HG03432 (cell line): ENCODE data around the gene CHMP5.

Source experiments
- ATAC-seq: cut with Tn5 transposase; IDR thresholded peaks from one replicate; pipeline ENCODE4 v1.9.1; 2021; ENCODE audit warnings: mild to moderate bottlenecking, moderate library complexity; ENCODE audit not compliant: unreplicated experiment

The CHMP5 gene

GRCh38 chr9:33242609-33243134 is 22.2 kb upstream of the CHMP5 start:
- no peak for ATAC-seq

- no peak for ATAC-seq
Measured at GRCh38 chr9:33244137-33244784, 20.6 kb upstream of the CHMP5 start.

DNA sequence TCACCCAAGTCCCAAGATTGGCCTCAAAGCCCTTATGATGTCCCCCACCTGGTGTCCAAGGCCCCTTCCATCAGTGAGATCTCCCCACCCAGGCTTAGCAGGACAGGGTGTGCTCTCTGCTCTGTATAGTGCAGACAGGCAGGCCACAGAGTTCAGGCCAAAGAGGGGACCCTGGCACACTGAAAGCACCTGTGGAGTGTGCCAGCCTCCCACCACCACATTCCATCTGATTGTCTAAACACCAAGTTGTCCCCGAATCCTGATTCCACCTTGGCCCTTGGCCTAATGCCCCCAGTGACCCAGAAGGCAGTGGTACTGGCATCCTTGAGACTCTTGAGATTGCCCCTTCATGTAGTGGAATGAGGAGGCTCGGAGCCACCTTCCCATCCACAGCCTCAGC is 19.5 kb upstream of the CHMP5 start:
- ATAC-seq = no peak

GRCh38 chr9:33246269-33246860 is 18.5 kb upstream of the CHMP5 start:
- no peak for ATAC-seq

DNA sequence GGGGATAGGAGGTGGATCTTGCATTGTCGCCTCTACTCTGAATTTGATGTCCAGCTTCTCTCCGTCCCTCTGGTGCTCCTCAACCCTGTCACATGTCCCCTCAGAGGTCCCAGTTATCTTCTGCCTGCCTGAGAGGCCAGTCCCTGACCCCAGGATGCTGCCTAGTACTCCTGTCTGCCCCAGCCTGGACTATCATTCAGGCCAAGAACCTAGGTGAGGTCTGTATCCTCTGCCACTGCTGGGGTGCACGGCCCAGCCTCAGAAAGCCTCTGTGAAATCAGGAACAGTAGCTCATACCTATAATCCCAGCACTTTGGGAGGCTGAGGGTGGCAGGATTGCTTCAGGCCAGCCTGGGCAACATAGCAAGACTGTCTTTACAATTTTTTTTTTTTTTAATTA is 16.2 kb upstream of the CHMP5 start:
- ATAC-seq = peak; percentile 9

DNA sequence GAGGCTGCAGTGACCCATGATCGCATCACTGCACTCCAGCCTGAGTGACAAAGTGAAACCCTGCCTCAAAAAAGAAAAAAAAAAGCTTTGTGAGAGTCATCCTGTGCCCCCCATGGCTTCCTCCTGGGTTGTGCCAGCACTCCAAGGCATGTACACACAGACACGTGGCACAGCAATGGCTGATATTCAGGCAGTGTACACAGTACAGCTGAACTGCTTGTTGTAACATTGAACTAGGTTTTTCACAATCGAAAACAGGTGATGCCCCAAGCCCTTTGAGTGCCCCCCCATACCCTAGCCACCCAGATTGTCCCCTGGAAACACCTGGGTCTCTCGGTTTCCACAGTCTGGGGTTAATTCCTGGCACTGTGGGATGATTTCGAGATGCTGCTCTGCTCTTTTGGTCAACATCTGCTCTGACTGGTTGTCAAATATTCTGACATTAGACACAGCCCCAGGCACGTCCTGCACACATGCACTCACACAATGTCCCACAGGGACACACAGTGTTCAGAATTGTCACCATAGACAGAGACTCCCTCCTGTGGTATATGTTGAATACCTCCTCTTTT is 15.7 kb upstream of the CHMP5 start:
- peak; percentile 68 for ATAC-seq

DNA sequence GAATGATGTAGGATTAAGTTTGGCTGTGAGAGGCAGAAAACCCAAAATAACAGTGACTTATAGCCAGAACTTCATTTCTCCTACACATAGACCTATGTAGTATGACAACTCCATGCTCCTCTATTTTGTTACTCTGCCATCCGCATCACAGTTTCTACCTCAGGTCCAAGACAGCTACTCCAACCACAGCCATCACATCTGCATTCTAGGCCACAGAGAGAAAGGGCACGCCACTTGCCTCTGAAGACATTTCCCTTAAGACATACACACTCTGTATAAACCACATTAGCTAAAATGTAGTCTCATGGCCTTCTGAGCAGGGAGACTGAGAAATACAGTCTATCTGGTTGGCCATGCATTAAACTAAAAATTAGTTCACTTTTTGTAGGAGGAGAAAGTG is 14.9 kb upstream of the CHMP5 start:
- no peak for ATAC-seq

GRCh38 chr9:33250458-33250995 is 14.3 kb upstream of the CHMP5 start:
- ATAC-seq = no peak

- no peak for ATAC-seq
Measured at GRCh38 chr9:33254211-33254610, 10.6 kb upstream of the CHMP5 start.

- ATAC-seq = no peak
Measured at GRCh38 chr9:33255014-33255413, 9.8 kb upstream of the CHMP5 start.

- ATAC-seq = no peak
Measured at GRCh38 chr9:33255471-33255870, 9.4 kb upstream of the CHMP5 start.

GRCh38 chr9:33256236-33256635 is 8.6 kb upstream of the CHMP5 start:
- ATAC-seq = no peak

GRCh38 chr9:33257276-33257675 is 7.6 kb upstream of the CHMP5 start:
- no peak for ATAC-seq

- no peak for ATAC-seq
Measured at GRCh38 chr9:33260372-33260771, 4.5 kb upstream of the CHMP5 start.

DNA sequence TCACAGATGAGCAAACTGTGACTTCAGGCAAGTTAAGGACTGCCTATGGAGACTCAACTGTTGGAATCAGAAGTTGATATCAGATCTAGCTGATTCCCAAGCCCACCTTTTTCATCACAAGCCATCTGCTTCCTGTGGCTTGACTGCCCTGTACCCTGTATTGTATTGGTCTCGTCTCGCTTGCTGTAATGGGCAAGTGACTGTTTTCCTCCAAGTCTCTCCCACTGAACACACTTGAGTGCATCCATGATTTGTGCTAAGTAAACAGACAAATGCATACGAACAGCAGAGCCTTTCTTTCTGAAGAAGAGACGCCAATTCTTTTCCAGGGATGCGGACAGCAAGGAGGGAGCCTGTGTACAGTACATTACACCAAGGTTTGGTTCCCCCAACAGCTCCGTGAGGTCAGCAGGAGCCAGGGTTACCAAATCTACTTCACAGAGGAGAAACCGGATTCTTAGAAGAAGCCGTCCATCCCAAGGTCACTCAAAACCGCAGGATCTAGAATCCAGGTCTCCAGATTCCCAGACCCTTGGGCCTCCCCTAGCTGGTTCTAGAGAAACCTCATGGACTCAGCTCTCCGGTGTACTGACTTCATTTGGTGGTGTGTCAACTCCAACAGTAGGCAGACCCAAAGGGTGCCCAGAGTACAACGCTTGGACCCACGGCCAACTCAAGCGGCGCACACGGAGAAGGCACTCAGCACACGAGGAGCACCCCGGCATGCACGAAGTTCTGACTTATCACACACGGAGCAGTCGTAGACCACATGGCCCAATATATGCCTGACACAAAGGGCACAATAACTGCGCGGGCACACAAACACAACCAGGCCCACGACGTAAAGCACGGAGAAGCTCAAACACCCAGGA is 1.5 kb upstream of the CHMP5 start:
- peak; percentile 1 for ATAC-seq

DNA sequence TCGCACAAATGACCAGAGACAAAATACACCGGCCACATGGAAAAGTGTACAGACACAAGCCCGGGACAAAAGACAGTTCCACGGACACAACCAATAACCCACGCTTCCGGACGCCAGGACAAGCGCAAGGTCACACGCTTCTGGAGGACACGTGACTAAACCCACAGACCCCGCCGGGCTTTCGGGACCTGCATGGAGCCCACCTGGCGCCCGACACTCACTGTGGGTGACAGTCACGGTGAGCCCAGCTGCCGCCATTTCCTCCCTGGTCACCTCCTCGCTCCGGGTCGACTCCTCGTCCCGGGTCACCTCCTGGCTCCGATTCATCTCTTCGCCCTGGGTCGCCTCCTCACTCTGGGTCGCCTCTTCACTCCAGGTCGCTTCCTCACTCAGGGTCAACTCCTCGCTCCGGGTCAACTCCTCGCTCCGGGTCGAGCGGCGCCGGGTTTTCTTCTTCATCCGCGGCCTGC is 811 bp upstream of the CHMP5 start:
- peak; percentile 37 for ATAC-seq

- ATAC-seq = no peak
Measured at GRCh38 chr9:33265211-33265865, 489 bp downstream of the CHMP5 start.

- ATAC-seq = no peak
Measured at GRCh38 chr9:33267151-33267767, 2.4 kb downstream of the CHMP5 start.

- no peak for ATAC-seq
Measured at GRCh38 chr9:33270146-33270545, 5.3 kb downstream of the CHMP5 start.

GRCh38 chr9:33272061-33272460 is 7.2 kb downstream of the CHMP5 start:
- ATAC-seq = no peak
